Panc1 (cell line): ENCODE measurements around the gene LINGO4. TPM values are rescaled to one million over a fixed set of nuclear protein-coding genes. Genes with fewer than 3 reads are reported as not detected.

ENCODE experiments used
- ATAC-seq: fragments of 200-7000 bp; cut with Tn5 transposase; 2 replicates; pipeline ENCODE4 v1.9.1; 2020; ENCODE audit warnings: mild to moderate bottlenecking, moderate library complexity
- BruUV-seq: library from RNA; stranded (reverse); fragments of 400-500 nt; replicated peaks from 2 replicates; lab custom pipeline; 2021; lab: Mats Ljungman, UMichigan
- CTCF ChIA-PET: fragments of 300-600 bp; sonication (Branson Sonifier 250); formaldehyde crosslinking; loops from one replicate; lab custom pipeline; 2022; ENCODE audit warnings: antibody characterized with exemption; lab: Charles Lee
- POLR2A ChIA-PET: fragments of 300-600 bp; sonication (Branson Sonifier 250); formaldehyde crosslinking; loops from one replicate; lab custom pipeline; 2022; ENCODE audit warnings: antibody characterized with exemption; lab: Charles Lee
- DNase-seq: peaks from one replicate; pipeline ENCODE4 v3.0.0-alpha.2; 2010; ENCODE audit warnings: low read depth, low spot score
- H3K27ac ChIP-seq: 2 replicates; pipeline ENCODE4 v1.5.1; 2011; ENCODE audit warnings: mild to moderate bottlenecking, low read length, inconsistent platforms
- H3K27me3 ChIP-seq: fragments of 200-500 bp; sonication (Bioruptor generic); 2 replicates; pipeline ENCODE4 v1.6.0; 2014; ENCODE audit warnings: low read length, inconsistent platforms; ENCODE audit not compliant: control insufficient read depth, insufficient read depth
- H3K36me3 ChIP-seq: fragments of 200-500 bp; sonication (Bioruptor generic); 2 replicates; pipeline ENCODE4 v1.5.1; 2014; ENCODE audit warnings: inconsistent platforms, mild to moderate bottlenecking, low read length, moderate library complexity; ENCODE audit not compliant: control insufficient read depth, insufficient read depth
- H3K4me1 ChIP-seq: 2 replicates; pipeline ENCODE4 v1.5.1; 2011; ENCODE audit warnings: inconsistent platforms, mild to moderate bottlenecking, low read length, moderate library complexity; ENCODE audit not compliant: control insufficient read depth, insufficient read depth
- H3K4me3 ChIP-seq, 2 experiments: 2 replicates each; pipeline ENCODE4 v1.5.1; 2011 to 2012; ENCODE audit warnings: low read depth in 2 of 2, low read length in 2 of 2, mild to moderate bottlenecking in 2 of 2, inconsistent platforms in 1 of 2, moderate library complexity in 1 of 2
- H3K9me3 ChIP-seq: fragments of 200-500 bp; sonication (Bioruptor generic); 2 replicates; pipeline ENCODE4 v1.5.1; 2014; ENCODE audit warnings: low read depth, mild to moderate bottlenecking, inconsistent platforms, low read length, moderate library complexity; ENCODE audit not compliant: control insufficient read depth, insufficient read depth
- CTCF ChIP-seq: fragments of 450-650 bp; IDR thresholded peaks from 2 replicates; pipeline ENCODE4 v1.5.1; 2017; ENCODE audit warnings: mild to moderate bottlenecking
- POLR2AphosphoS5 ChIP-seq: IDR thresholded peaks from 2 replicates; pipeline ENCODE4 v1.6.1; 2012; ENCODE audit warnings: mild to moderate bottlenecking, low read depth, low read length, moderate library complexity
- SIN3A ChIP-seq: IDR thresholded peaks from 2 replicates; pipeline ENCODE4 v1.6.1; 2012; ENCODE audit warnings: low read depth, mild to moderate bottlenecking, low read length, moderate library complexity, borderline replicate concordance; ENCODE audit not compliant: insufficient read depth
- TCF7L2 ChIP-seq: IDR thresholded peaks from 2 replicates; pipeline ENCODE4 v1.6.1; 2011; ENCODE audit warnings: mild to moderate bottlenecking, low read depth, low read length, inconsistent platforms
- in situ Hi-C: cut with HindIII; loops from 2 replicates; pipeline ENCODE4 v1.10.0; 2016; ENCODE audit warnings: low sequenced_read_pairs, low pct_unique_long_range_greater_than_20kb
- intact Hi-C: fragments of 100-400 bp; cut with micrococcal nuclease; formaldehyde crosslinking; loops from one replicate; pipeline ENCODE4 v1.10.0; 2022; ENCODE audit not compliant: unreplicated experiment
- total RNA-seq: library from RNA; stranded (reverse); gene quantifications from one replicate; pipeline ENCODE4 v1.2.1, GENCODE V29; 2021; ENCODE audit not compliant: unreplicated experiment
- TF ChIP-seq, protein P1 (sequence below), 2 experiments: IDR thresholded peaks; 2 replicates each; pipeline ENCODE4 v1.6.1; 2011 to 2012; ENCODE audit warnings: low read depth in 2 of 2, control low read depth in 1 of 2, low read length in 1 of 2, mild to moderate bottlenecking in 1 of 2, moderate library complexity in 1 of 2; ENCODE audit not compliant: insufficient read depth in 1 of 2

Gene LINGO4
- total RNA-seq, 1 experiment from 2014 or later, result not detected

DNA sequence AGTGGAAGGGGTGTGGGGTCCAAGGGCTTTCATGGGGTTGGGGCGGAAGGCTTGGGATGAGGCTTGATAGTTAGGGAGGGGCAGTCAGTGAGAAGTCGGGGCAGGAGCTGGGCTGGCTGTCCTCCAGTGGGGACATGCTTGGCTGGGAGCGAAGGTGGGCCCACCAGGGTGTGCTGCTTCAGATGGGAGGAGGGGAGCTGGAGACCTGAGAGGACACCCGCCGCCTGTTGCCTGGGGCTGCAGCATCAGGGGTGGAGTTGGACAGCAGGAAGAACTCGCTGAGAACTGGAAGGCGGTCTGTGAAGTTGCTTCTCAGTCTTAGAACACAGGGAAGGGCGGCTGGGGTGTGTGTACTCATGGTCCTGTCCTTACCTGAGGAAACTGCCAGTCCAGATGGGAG, 46.7 kb upstream of the LINGO4 start:
- no peaks in the 10 kb centered on the region for H3K9me3 ChIP-seq
- ATAC-seq (no peak), DNase-seq (no peak)
- no peak overlapping the region for H3K27ac ChIP-seq
- intact Hi-C loops (no loop called here), in situ Hi-C loops (no loop called here)
- H3K36me3 ChIP-seq, result no peaks in the 10 kb centered on the region
- POLR2A ChIA-PET, result interaction anchor here (0.7 kb wide), 2 partner anchors 62 to 95 kb away, joined by 4 to 9 read pairs; partner anchors contain the start of gene TDRKH
- CTCF ChIA-PET, result no interaction called here
- TF ChIP-seq POLR2AphosphoS5, result no peak
- TF ChIP-seq, protein P1, sequence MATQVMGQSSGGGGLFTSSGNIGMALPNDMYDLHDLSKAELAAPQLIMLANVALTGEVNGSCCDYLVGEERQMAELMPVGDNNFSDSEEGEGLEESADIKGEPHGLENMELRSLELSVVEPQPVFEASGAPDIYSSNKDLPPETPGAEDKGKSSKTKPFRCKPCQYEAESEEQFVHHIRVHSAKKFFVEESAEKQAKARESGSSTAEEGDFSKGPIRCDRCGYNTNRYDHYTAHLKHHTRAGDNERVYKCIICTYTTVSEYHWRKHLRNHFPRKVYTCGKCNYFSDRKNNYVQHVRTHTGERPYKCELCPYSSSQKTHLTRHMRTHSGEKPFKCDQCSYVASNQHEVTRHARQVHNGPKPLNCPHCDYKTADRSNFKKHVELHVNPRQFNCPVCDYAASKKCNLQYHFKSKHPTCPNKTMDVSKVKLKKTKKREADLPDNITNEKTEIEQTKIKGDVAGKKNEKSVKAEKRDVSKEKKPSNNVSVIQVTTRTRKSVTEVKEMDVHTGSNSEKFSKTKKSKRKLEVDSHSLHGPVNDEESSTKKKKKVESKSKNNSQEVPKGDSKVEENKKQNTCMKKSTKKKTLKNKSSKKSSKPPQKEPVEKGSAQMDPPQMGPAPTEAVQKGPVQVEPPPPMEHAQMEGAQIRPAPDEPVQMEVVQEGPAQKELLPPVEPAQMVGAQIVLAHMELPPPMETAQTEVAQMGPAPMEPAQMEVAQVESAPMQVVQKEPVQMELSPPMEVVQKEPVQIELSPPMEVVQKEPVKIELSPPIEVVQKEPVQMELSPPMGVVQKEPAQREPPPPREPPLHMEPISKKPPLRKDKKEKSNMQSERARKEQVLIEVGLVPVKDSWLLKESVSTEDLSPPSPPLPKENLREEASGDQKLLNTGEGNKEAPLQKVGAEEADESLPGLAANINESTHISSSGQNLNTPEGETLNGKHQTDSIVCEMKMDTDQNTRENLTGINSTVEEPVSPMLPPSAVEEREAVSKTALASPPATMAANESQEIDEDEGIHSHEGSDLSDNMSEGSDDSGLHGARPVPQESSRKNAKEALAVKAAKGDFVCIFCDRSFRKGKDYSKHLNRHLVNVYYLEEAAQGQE (IDR thresholded peaks at IDR 0.05; ENCODE audit: insufficient read depth in 1 of 2, low read depth in 2 of 2, low read length in 1 of 2), result no peak
- no peak for TF ChIP-seq TCF7L2
- no peak for TF ChIP-seq CTCF
- no peak for TF ChIP-seq SIN3A
- no peak overlapping the region for H3K4me3 ChIP-seq
- no peaks in the 10 kb centered on the region for H3K4me1 ChIP-seq
- no peaks in the 10 kb centered on the region for H3K27me3 ChIP-seq
- BruUV-seq, result no TSS peak

DNA sequence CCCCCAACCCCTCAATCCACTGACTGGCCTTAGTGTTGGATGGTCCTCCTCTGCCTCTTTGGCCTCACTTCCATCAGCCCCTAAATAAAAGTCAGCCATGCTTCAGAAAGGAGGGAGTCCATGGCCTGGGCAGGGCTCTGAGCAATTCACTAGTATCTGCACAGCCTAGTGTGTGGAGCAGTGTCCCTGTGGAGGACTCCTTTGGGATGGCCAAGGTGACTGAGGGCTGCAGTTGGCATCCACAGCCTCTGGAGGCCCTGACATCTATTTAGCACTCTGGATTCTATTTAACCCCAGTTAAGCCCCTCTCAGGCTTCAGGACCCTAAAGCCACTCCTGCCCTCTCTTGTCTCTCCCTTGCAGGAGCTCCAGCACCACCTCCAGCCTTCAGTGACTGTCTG, 44.7 kb upstream of the LINGO4 start:
- in situ Hi-C loops (no loop called here), intact Hi-C loops (no loop called here)
- Histone ChIP-seq H3K27me3 (no peaks in the 10 kb centered on the region), H3K27ac (no peak overlapping the region), H3K9me3 (no peaks in the 10 kb centered on the region), H3K4me1 (no peaks in the 10 kb centered on the region), H3K4me3 (no peak overlapping the region), H3K36me3 (no peaks in the 10 kb centered on the region)
- BruUV-seq, result no TSS peak
- no peak for DNase-seq
- TF ChIP-seq CTCF, result no peak
- no peak for TF ChIP-seq SIN3A
- TF ChIP-seq POLR2AphosphoS5, result no peak
- no peak for TF ChIP-seq TCF7L2
- TF ChIP-seq, protein P1 (IDR thresholded peaks at IDR 0.05; ENCODE audit: insufficient read depth in 1 of 2, low read depth in 2 of 2, low read length in 1 of 2), result no peak
- ChIA-PET CTCF (no interaction called here), POLR2A (no interaction called here)
- no peak for ATAC-seq
